ENCODE results near the gene ASB6. TPM values are rescaled to one million over a fixed set of nuclear protein-coding genes. Genes with fewer than 3 reads are reported as not detected.

The ASB6 gene
- total RNA-seq, 1 donor from 2014 or later: 9.2 TPM

- H3K4me2 ChIP-seq: no peak overlapping the region
These were observed 14.9 kb upstream of the ASB6 start for GRCh38 chr9:129656795-129657390.

GRCh38 chr9:129655696-129656095, 13.7 kb upstream of the ASB6 start:
- H3K27ac Mint-ChIP-seq: no peak overlapping the region
- Histone ChIP-seq H3K27me3 (no peaks in the 10 kb centered on the region), H3K27ac (no peak overlapping the region), H3F3A (ENCODE audit: low read depth) (peaks cover 6% of the 10 kb centered on the region), H3K4me3 (no peak overlapping the region), H3K36me3 (no peaks in the 10 kb centered on the region), H3K79me2 (ENCODE audit: low read depth) (no peaks in the 10 kb centered on the region), H3K9me3 (ENCODE audit: low read depth) (no peaks in the 10 kb centered on the region), H2AFZ (replicated peaks) (no peak overlapping the region), H3K9ac (no peak overlapping the region), H3K4me1 (no peaks in the 10 kb centered on the region), H3K4me2 (no peak overlapping the region), H4K20me1 (ENCODE audit: low read depth) (no peaks in the 10 kb centered on the region)
- no peaks in the 10 kb centered on the region for H3K9me3 Mint-ChIP-seq
- H3K36me3 Mint-ChIP-seq: no peaks in the 10 kb centered on the region
- TF ChIP-seq CTCF (IDR thresholded peaks at IDR 0.05): no peak
- no peak for TF ChIP-seq EZH2 (IDR thresholded peaks at IDR 0.05)
- TF ChIP-seq EZH2phosphoT487 (IDR thresholded peaks at IDR 0.05): no peak
- no peaks in the 10 kb centered on the region for H3K27me3 Mint-ChIP-seq (ENCODE audit: insufficient read depth, low read depth)
- no peak for DNase-seq (ENCODE audit: low spot score)
- no peak overlapping the region for H3K4me3 Mint-ChIP-seq
- H3K4me1 Mint-ChIP-seq: peaks cover 10% of the 10 kb centered on the region

More at GRCh38 chr9:129656795-129657390, 14.9 kb upstream of the ASB6 start:
- no peak overlapping the region for H2AFZ ChIP-seq (replicated peaks)
- Mint-ChIP-seq H3K36me3 (no peaks in the 10 kb centered on the region), H3K27ac (no peak overlapping the region), H3K27me3 (ENCODE audit: insufficient read depth, low read depth) (peaks cover 4% of the 10 kb centered on the region), H3K4me3 (no peak overlapping the region), H3K4me1 (peaks cover 10% of the 10 kb centered on the region), H3K9me3 (peaks cover 2% of the 10 kb centered on the region)
- H3K27me3 ChIP-seq: no peaks in the 10 kb centered on the region
- H3K4me3 ChIP-seq: no peak overlapping the region
- no peak overlapping the region for H3K9ac ChIP-seq
- no peak overlapping the region for H3K27ac ChIP-seq
- no peak for DNase-seq (ENCODE audit: low spot score)
- no peaks in the 10 kb centered on the region for H4K20me1 ChIP-seq (ENCODE audit: low read depth)
- H3F3A ChIP-seq (ENCODE audit: low read depth): peaks cover 6% of the 10 kb centered on the region
- H3K79me2 ChIP-seq (ENCODE audit: low read depth): no peaks in the 10 kb centered on the region
- no peaks in the 10 kb centered on the region for H3K4me1 ChIP-seq
- no peaks in the 10 kb centered on the region for H3K36me3 ChIP-seq
- no peaks in the 10 kb centered on the region for H3K9me3 ChIP-seq (ENCODE audit: low read depth)
- TF ChIP-seq EZH2 (IDR thresholded peaks at IDR 0.05): no peak
- no peak for TF ChIP-seq EZH2phosphoT487 (IDR thresholded peaks at IDR 0.05)
- no peak for TF ChIP-seq CTCF (IDR thresholded peaks at IDR 0.05)

- H3K27me3 ChIP-seq: no peaks in the 10 kb centered on the region
- H3K36me3 ChIP-seq: no peaks in the 10 kb centered on the region
- H3K4me3 ChIP-seq: no peak overlapping the region
- H3K27ac Mint-ChIP-seq: no peak overlapping the region
- H3K36me3 Mint-ChIP-seq: no peaks in the 10 kb centered on the region
- H4K20me1 ChIP-seq (ENCODE audit: low read depth): no peaks in the 10 kb centered on the region
- no peaks in the 10 kb centered on the region for H3K9me3 Mint-ChIP-seq
- H3K4me2 ChIP-seq: no peak overlapping the region
- H2AFZ ChIP-seq (replicated peaks): no peak overlapping the region
- H3F3A ChIP-seq (ENCODE audit: low read depth): peaks cover 6% of the 10 kb centered on the region
- H3K4me1 ChIP-seq: no peaks in the 10 kb centered on the region
- no peaks in the 10 kb centered on the region for H3K9me3 ChIP-seq (ENCODE audit: low read depth)
- no peak overlapping the region for H3K9ac ChIP-seq
- H3K27me3 Mint-ChIP-seq (ENCODE audit: insufficient read depth, low read depth): peaks cover 5% of the 10 kb centered on the region
- H3K79me2 ChIP-seq (ENCODE audit: low read depth): no peaks in the 10 kb centered on the region
- peaks cover 10% of the 10 kb centered on the region for H3K4me1 Mint-ChIP-seq
- H3K27ac ChIP-seq: no peak overlapping the region
- no peak overlapping the region for H3K4me3 Mint-ChIP-seq
- no peak for DNase-seq (ENCODE audit: low spot score)
- TF ChIP-seq EZH2 (IDR thresholded peaks at IDR 0.05): no peak
- no peak for TF ChIP-seq EZH2phosphoT487 (IDR thresholded peaks at IDR 0.05)
- TF ChIP-seq CTCF (IDR thresholded peaks at IDR 0.05): no peak
These were observed 13.2 kb upstream of the ASB6 start for GRCh38 chr9:129655154-129655553.

Measured in neural progenitor cell (in vitro differentiated cells).